Measurements from ENCODE around the gene MAP1LC3A. TPM values are rescaled to one million over a fixed set of nuclear protein-coding genes. Genes with fewer than 3 reads are reported as not detected.
A peak's percentile ranks its signal among the peaks of the same experiment; 100 is the strongest.

The MAP1LC3A gene
- total RNA-seq, 1 donor from 2014 or later, result 17.5 TPM

- peak overlapping the region; percentile 44 for H3K27ac Mint-ChIP-seq (ENCODE audit: unreplicated experiment)
- H3K4me1 Mint-ChIP-seq, result no peaks in the 10 kb centered on the region
- DNase-seq (ENCODE audit: low read depth, low spot score), result no peak
- no peak for TF ChIP-seq CTCF (conservative IDR thresholded peaks at IDR 0.05)
- H3K4me3 Mint-ChIP-seq, result no peak overlapping the region
- no peaks in the 10 kb centered on the region for H3K9me3 Mint-ChIP-seq
- H3K27me3 Mint-ChIP-seq (ENCODE audit: low read depth), result no peaks in the 10 kb centered on the region
- peaks cover 12% of the 10 kb centered on the region for H3K36me3 Mint-ChIP-seq (ENCODE audit: low read depth)
Observed at GRCh38 chr20:34574426-34574825, 15.9 kb downstream of the MAP1LC3A start.

GRCh38 chr20:34574861-34575260 lies 16.3 kb downstream of the MAP1LC3A start:
- peak overlapping the region; percentile 21 for H3K27ac Mint-ChIP-seq (ENCODE audit: unreplicated experiment)
- peaks cover 12% of the 10 kb centered on the region for H3K36me3 Mint-ChIP-seq (ENCODE audit: low read depth)
- DNase-seq (ENCODE audit: low read depth, low spot score), result no peak
- no peak for TF ChIP-seq CTCF (conservative IDR thresholded peaks at IDR 0.05)
- H3K9me3 Mint-ChIP-seq, result no peaks in the 10 kb centered on the region
- no peaks in the 10 kb centered on the region for H3K4me1 Mint-ChIP-seq
- no peaks in the 10 kb centered on the region for H3K27me3 Mint-ChIP-seq (ENCODE audit: low read depth)
- H3K4me3 Mint-ChIP-seq, result no peak overlapping the region

- Mint-ChIP-seq H3K4me1 (no peaks in the 10 kb centered on the region), H3K27ac (ENCODE audit: unreplicated experiment) (no peak overlapping the region), H3K9me3 (no peaks in the 10 kb centered on the region), H3K4me3 (no peak overlapping the region), H3K36me3 (ENCODE audit: low read depth) (peaks cover 12% of the 10 kb centered on the region), H3K27me3 (ENCODE audit: low read depth) (no peaks in the 10 kb centered on the region)
- no peak for DNase-seq (ENCODE audit: low read depth, low spot score)
- no peak for TF ChIP-seq CTCF (conservative IDR thresholded peaks at IDR 0.05)
Observed at GRCh38 chr20:34575271-34575670, 16.8 kb downstream of the MAP1LC3A start.

GRCh38 chr20:34575756-34576155 lies 17.2 kb downstream of the MAP1LC3A start:
- Mint-ChIP-seq H3K27me3 (ENCODE audit: low read depth) (no peaks in the 10 kb centered on the region), H3K27ac (ENCODE audit: unreplicated experiment) (no peak overlapping the region), H3K4me1 (no peaks in the 10 kb centered on the region), H3K9me3 (no peaks in the 10 kb centered on the region), H3K36me3 (ENCODE audit: low read depth) (peaks cover 12% of the 10 kb centered on the region), H3K4me3 (no peak overlapping the region)
- no peak for TF ChIP-seq CTCF (conservative IDR thresholded peaks at IDR 0.05)
- DNase-seq (ENCODE audit: low read depth, low spot score), result no peak

- Mint-ChIP-seq H3K36me3 (ENCODE audit: low read depth) (peaks cover 8% of the 10 kb centered on the region), H3K9me3 (no peaks in the 10 kb centered on the region), H3K27ac (ENCODE audit: unreplicated experiment) (no peak overlapping the region), H3K4me3 (no peak overlapping the region), H3K4me1 (peaks cover 8% of the 10 kb centered on the region), H3K27me3 (ENCODE audit: low read depth) (no peaks in the 10 kb centered on the region)
- no peak for TF ChIP-seq CTCF (conservative IDR thresholded peaks at IDR 0.05)
- no peak for DNase-seq (ENCODE audit: low read depth, low spot score)
Observed at GRCh38 chr20:34577061-34577460, 18.5 kb downstream of the MAP1LC3A start.

GRCh38 chr20:34578025-34578424 lies 19.5 kb downstream of the MAP1LC3A start:
- Mint-ChIP-seq H3K9me3 (no peaks in the 10 kb centered on the region), H3K4me3 (no peak overlapping the region), H3K36me3 (ENCODE audit: low read depth) (peaks cover 8% of the 10 kb centered on the region), H3K27me3 (ENCODE audit: low read depth) (no peaks in the 10 kb centered on the region), H3K27ac (ENCODE audit: unreplicated experiment) (peak overlapping the region; percentile 47), H3K4me1 (peaks cover 12% of the 10 kb centered on the region)
- DNase-seq (ENCODE audit: low read depth, low spot score), result no peak
- TF ChIP-seq CTCF (conservative IDR thresholded peaks at IDR 0.05), result no peak
